Measurements from ENCODE around the gene MAP6D1. TPM values are rescaled to one million over a fixed set of nuclear protein-coding genes. Genes with fewer than 3 reads are reported as not detected.

Gene MAP6D1
- total and polyA plus RNA-seq, 2 of the 4 experiments (the other 2 are of a cell fraction): 2.7 to 5.2 TPM

DNA sequence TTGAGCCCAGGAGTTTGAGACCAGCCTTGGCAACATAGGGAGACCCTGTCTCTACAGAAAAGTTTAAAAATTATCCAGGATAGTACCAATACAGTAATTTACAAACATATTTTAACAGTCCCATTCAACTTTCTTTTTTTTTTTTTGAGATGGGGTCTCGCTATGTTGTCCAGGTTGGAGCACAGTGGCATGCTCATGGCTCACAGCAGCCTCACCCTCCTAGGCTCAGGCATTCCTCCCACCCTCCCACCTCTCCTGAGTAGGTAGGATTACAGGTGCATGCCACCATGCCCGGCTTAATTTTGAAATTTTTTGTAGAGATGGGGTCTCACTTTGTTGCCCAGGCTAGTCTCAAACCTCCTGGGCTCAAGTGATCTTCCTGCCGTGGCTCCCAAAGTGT lies 12.5 kb upstream of the MAP6D1 start:
- no peaks in the 10 kb centered on the region for H4K20me1 ChIP-seq (ENCODE audit: insufficient read depth, low read length)
- no peak overlapping the region for H2BK120ac ChIP-seq (ENCODE audit: low read depth, low read length)
- no peak overlapping the region for H2BK15ac ChIP-seq (ENCODE audit: low read depth, low read length)
- CTCF ChIA-PET: no interaction called here
- peaks cover 37% of the 10 kb centered on the region for H3K36me3 ChIP-seq (ENCODE audit: control insufficient read depth, insufficient read depth, low read length)
- no peak overlapping the region for H3K9ac ChIP-seq (ENCODE audit: low read depth, low read length)
- H3K79me1 ChIP-seq (ENCODE audit: low read depth in 1 of 2, low read length in 2 of 2): peaks cover 10 to 12% of the 10 kb centered on the region in 2 experiments; a peak in 2 of 4 replicates
- H2AK5ac ChIP-seq (ENCODE audit: low read depth, low read length): no peak overlapping the region
- H3K9me3 ChIP-seq (ENCODE audit: control insufficient read depth, insufficient read depth, low read length): no peaks in the 10 kb centered on the region
- H2AK9ac ChIP-seq (replicated peaks; ENCODE audit: low read depth, low read length, poor library complexity): no peak overlapping the region
- H2AFZ ChIP-seq (replicated peaks; ENCODE audit: low read length, poor library complexity): no peak overlapping the region
- H3K14ac ChIP-seq (replicated peaks; ENCODE audit: low read depth, low read length): no peak overlapping the region
- TF ChIP-seq MXI1 (IDR thresholded peaks at IDR 0.05; ENCODE audit: borderline replicate concordance, low read depth, low read length): no peak
- TF ChIP-seq RFX5 (IDR thresholded peaks at IDR 0.05; ENCODE audit: low read depth, low read length): no peak
- TF ChIP-seq CEBPB (IDR thresholded peaks at IDR 0.05; ENCODE audit: low read depth, low read length): no peak
- no peak for TF ChIP-seq FOS (IDR thresholded peaks at IDR 0.05; ENCODE audit: low read depth, low read length)
- TF ChIP-seq RCOR1 (IDR thresholded peaks at IDR 0.05; ENCODE audit: insufficient replicate concordance, low read length): no peak
- no peak for TF ChIP-seq POLR2A (IDR thresholded peaks at IDR 0.05; ENCODE audit: low read depth, low read length)
- no peak for TF ChIP-seq SMC3 (IDR thresholded peaks at IDR 0.05; ENCODE audit: low read depth, low read length)
- no peak for TF ChIP-seq CTCF (conservative IDR thresholded peaks at IDR 0.05; ENCODE audit: low read depth, low read length)
- TF ChIP-seq, protein P1, sequence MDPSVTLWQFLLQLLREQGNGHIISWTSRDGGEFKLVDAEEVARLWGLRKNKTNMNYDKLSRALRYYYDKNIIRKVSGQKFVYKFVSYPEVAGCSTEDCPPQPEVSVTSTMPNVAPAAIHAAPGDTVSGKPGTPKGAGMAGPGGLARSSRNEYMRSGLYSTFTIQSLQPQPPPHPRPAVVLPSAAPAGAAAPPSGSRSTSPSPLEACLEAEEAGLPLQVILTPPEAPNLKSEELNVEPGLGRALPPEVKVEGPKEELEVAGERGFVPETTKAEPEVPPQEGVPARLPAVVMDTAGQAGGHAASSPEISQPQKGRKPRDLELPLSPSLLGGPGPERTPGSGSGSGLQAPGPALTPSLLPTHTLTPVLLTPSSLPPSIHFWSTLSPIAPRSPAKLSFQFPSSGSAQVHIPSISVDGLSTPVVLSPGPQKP (IDR thresholded peaks at IDR 0.05; ENCODE audit: borderline replicate concordance, low read depth, low read length): no peak
- no peak for TF ChIP-seq USF2 (IDR thresholded peaks at IDR 0.05; ENCODE audit: low read depth, low read length)
- no peak for TF ChIP-seq MAZ (IDR thresholded peaks at IDR 0.05; ENCODE audit: borderline replicate concordance, low read depth, low read length)
- no peak for TF ChIP-seq RAD21 (IDR thresholded peaks at IDR 0.05; ENCODE audit: low read length)
- TF ChIP-seq NFE2L2 (IDR thresholded peaks at IDR 0.05; ENCODE audit: low read depth, low read length): no peak
- TF ChIP-seq BHLHE40 (IDR thresholded peaks at IDR 0.05; ENCODE audit: low read depth, low read length): no peak
- no CpG with 5 or more reads among the region's 3 CpGs for WGBS, 2 experiments (ENCODE audit: extremely low coverage in 2 of 2, insufficient read length in 1 of 2)
- POLR2A ChIA-PET (ENCODE audit: unreplicated experiment): no interaction called here
- no peaks in the 10 kb centered on the region for H3K27me3 ChIP-seq (ENCODE audit: control insufficient read depth, insufficient read depth, low read length)
- no peak overlapping the region for H2BK20ac ChIP-seq (ENCODE audit: low read depth, low read length)
- no peak overlapping the region for H3K18ac ChIP-seq (ENCODE audit: low read depth, low read length)
- DNase-seq: no peak
- ATAC-seq (ENCODE audit: low read depth): no peak
- in situ Hi-C loops (cut with MboI; ENCODE audit: low sequenced_read_pairs): no loop called here
- peaks cover 4% of the 10 kb centered on the region for H3K9me1 ChIP-seq (ENCODE audit: insufficient read depth, low read length)
- H3K4ac ChIP-seq (ENCODE audit: low read depth, low read length): no peak overlapping the region
- no peaks in the 10 kb centered on the region for H3K4me1 ChIP-seq (ENCODE audit: control insufficient read depth, insufficient read depth, low read length)
- no peak overlapping the region for H3K4me2 ChIP-seq (ENCODE audit: low read depth, low read length)
- H3K27ac ChIP-seq (ENCODE audit: insufficient read depth, low read length): no peak overlapping the region
- no peak overlapping the region for H3K4me3 ChIP-seq (ENCODE audit: insufficient read depth, low read depth, low read length)
- no peak overlapping the region for H4K8ac ChIP-seq (ENCODE audit: low read depth in 2 of 2, low read length in 2 of 2)
- H2BK5ac ChIP-seq (ENCODE audit: low read depth, low read length, poor library complexity, severe bottlenecking): no peak overlapping the region
- dilution Hi-C loops (cut with HindIII; ENCODE audit: low sequenced_read_pairs, unreplicated experiment): no loop called here
- BruUV-seq (replicated peaks): no TSS peak
- no peak overlapping the region for H4K5ac ChIP-seq (ENCODE audit: low read depth, low read length)
- intact Hi-C loops (cut with micrococcal nuclease): no loop called here
- no peak overlapping the region for H3K23ac ChIP-seq (ENCODE audit: low read depth, low read length)
- no peak overlapping the region for H4K91ac ChIP-seq (ENCODE audit: insufficient read depth, low read depth, low read length)
- no peak overlapping the region for H3K56ac ChIP-seq (ENCODE audit: extremely low read depth, insufficient read depth, low read length)

All from IMR-90 (cell line).